Measurements from ENCODE around the gene SLAMF8. TPM values are rescaled to one million over a fixed set of nuclear protein-coding genes. Genes with fewer than 3 reads are reported as not detected.

The SLAMF8 gene
- total and polyA plus RNA-seq, 2 of the 8 experiments (the other 6 are each of a cell fraction or from before 2014, with no cell fraction given): not detected

GRCh38 chr1:159823406-159823805 is 3.3 kb upstream of the SLAMF8 start:
- Histone ChIP-seq H3K27me3 (replicated peaks in 1 of 4; ENCODE audit: control insufficient read depth in 3 of 4, extremely low read depth in 1 of 4, insufficient read depth in 3 of 4, low read length in 3 of 4) (no peaks in the 10 kb centered on the region), H2BK120ac (replicated peaks; ENCODE audit: low read depth, low read length) (no peak overlapping the region), H4K5ac (ENCODE audit: insufficient read length, low read depth, low read length) (no peak overlapping the region), H3K23ac (ENCODE audit: insufficient read length) (no peak overlapping the region), H3K4ac (replicated peaks; ENCODE audit: insufficient read length, low read depth, low read length) (no peak overlapping the region), H3K4me1 (replicated peaks in 1 of 4; ENCODE audit: control insufficient read depth in 3 of 4, insufficient read depth in 4 of 4, low read length in 3 of 4) (0 out of 7 replicates have a peak, but pooled peaks cover 0 to 3% (median 0%) of the 10 kb centered on the region in 4 experiments), H4K91ac (replicated peaks; ENCODE audit: insufficient read length, low read length) (no peak overlapping the region), H2BK15ac (ENCODE audit: low read length) (no peak overlapping the region), H3K23me2 (ENCODE audit: low read depth, low read length) (no peaks in the 10 kb centered on the region; the same call in 1 of the 2 replicates), H3K27ac (ENCODE audit: low read depth, low read length) (no peak overlapping the region), H3K56ac (replicated peaks; ENCODE audit: insufficient read length, low read depth, low read length) (no peak overlapping the region), H2AK5ac (ENCODE audit: low read depth, low read length) (no peak overlapping the region), H3K18ac (ENCODE audit: extremely low read depth, low read length) (no peak overlapping the region), H2AFZ (ENCODE audit: low read length) (no peak overlapping the region), H2BK5ac (ENCODE audit: low read depth, low read length) (no peak overlapping the region), H3K4me3 (ENCODE audit: extremely low read depth in 1 of 4, insufficient read depth in 2 of 4, low read depth in 3 of 4, low read length in 4 of 4) (no peak overlapping the region), H4K20me1 (replicated peaks in 1 of 2; ENCODE audit: control insufficient read depth in 1 of 2, insufficient read depth in 2 of 2, low read length in 2 of 2) (no peaks in the 10 kb centered on the region), H2BK20ac (ENCODE audit: low read length) (no peak overlapping the region), H3K9ac (replicated peaks in 1 of 4; ENCODE audit: extremely low read depth in 1 of 4, low read depth in 3 of 4, low read length in 3 of 4) (no peak overlapping the region), H3K14ac (ENCODE audit: insufficient read length) (no peak overlapping the region), H3K9me3 (ENCODE audit: insufficient read depth in 2 of 2, low read depth in 1 of 2, low read length in 1 of 2) (no peaks in the 10 kb centered on the region), H3K4me2 (ENCODE audit: insufficient read depth in 1 of 2, low read depth in 2 of 2, low read length in 2 of 2) (no peak overlapping the region), H3K79me2 (ENCODE audit: control insufficient read depth in 1 of 2, insufficient read depth in 2 of 2, low read length in 2 of 2) (no peaks in the 10 kb centered on the region), H2BK12ac (ENCODE audit: low read depth, low read length) (no peak overlapping the region), H3K79me1 (ENCODE audit: low read depth, low read length) (no peaks in the 10 kb centered on the region), H3K36me3 (ENCODE audit: control insufficient read depth in 2 of 4, insufficient read depth in 4 of 4, low read length in 3 of 4) (no peaks in the 10 kb centered on the region), H4K8ac (ENCODE audit: extremely low read depth, insufficient read depth, low read length) (no peak overlapping the region)
- POLR2A ChIA-PET (ENCODE audit: partially characterized antibody): interaction anchor here (1.0 kb wide), 1 partner anchor 19 kb away, joined by 5 read pairs; no protein-coding TSS in a partner anchor
- DNase-seq (ENCODE audit: low read depth in 1 of 2, low spot score in 2 of 2): no peak
- TF ChIP-seq SP4 (IDR thresholded peaks at IDR 0.05; ENCODE audit: low read length) (no peak), CHD2 (IDR thresholded peaks at IDR 0.05; ENCODE audit: low read length) (no peak), KDM1A (IDR thresholded peaks at IDR 0.05; ENCODE audit: borderline replicate concordance, low read length) (no peak), SIX5 (IDR thresholded peaks at IDR 0.05; ENCODE audit: low read depth, low read length) (no peak), ASH2L (IDR thresholded peaks at IDR 0.05; ENCODE audit: low read length) (no peak), PHF8 (conservative IDR thresholded peaks at IDR 0.05; ENCODE audit: low read depth, low read length) (no peak), HDAC6 (IDR thresholded peaks at IDR 0.05; ENCODE audit: low read depth, low read length) (no peak)
- TF ChIP-seq, protein P1, sequence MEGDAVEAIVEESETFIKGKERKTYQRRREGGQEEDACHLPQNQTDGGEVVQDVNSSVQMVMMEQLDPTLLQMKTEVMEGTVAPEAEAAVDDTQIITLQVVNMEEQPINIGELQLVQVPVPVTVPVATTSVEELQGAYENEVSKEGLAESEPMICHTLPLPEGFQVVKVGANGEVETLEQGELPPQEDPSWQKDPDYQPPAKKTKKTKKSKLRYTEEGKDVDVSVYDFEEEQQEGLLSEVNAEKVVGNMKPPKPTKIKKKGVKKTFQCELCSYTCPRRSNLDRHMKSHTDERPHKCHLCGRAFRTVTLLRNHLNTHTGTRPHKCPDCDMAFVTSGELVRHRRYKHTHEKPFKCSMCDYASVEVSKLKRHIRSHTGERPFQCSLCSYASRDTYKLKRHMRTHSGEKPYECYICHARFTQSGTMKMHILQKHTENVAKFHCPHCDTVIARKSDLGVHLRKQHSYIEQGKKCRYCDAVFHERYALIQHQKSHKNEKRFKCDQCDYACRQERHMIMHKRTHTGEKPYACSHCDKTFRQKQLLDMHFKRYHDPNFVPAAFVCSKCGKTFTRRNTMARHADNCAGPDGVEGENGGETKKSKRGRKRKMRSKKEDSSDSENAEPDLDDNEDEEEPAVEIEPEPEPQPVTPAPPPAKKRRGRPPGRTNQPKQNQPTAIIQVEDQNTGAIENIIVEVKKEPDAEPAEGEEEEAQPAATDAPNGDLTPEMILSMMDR (IDR thresholded peaks at IDR 0.05; ENCODE audit: control extremely low read depth in 1 of 3, insufficient read depth in 1 of 3, low read depth in 1 of 3, low read length in 3 of 3): no peak
- WGBS, 2 experiments (ENCODE audit: extremely low coverage in 1 of 2, insufficient coverage in 1 of 2, insufficient read length in 1 of 2, insufficient replicate concordance in 2 of 2, low coverage in 1 of 2, low lambda C conversion rate in 2 of 2, missing lambda C conversion rate in 1 of 2): 88% methylated on average over 7 of the region's 7 CpGs; no CpG with 5 or more reads in 1 of the 2 experiments
- CTCF ChIA-PET (ENCODE audit: partially characterized antibody): interaction anchor here (1.1 to 6.2 kb wide), 9 partner anchors 8 to 184 kb away, joined by 3 to 61 read pairs (median 4); no protein-coding TSS in a partner anchor
- no peak for FAIRE-seq
